Measurements from ENCODE around the gene USP2.

USP2 gene

DNA sequence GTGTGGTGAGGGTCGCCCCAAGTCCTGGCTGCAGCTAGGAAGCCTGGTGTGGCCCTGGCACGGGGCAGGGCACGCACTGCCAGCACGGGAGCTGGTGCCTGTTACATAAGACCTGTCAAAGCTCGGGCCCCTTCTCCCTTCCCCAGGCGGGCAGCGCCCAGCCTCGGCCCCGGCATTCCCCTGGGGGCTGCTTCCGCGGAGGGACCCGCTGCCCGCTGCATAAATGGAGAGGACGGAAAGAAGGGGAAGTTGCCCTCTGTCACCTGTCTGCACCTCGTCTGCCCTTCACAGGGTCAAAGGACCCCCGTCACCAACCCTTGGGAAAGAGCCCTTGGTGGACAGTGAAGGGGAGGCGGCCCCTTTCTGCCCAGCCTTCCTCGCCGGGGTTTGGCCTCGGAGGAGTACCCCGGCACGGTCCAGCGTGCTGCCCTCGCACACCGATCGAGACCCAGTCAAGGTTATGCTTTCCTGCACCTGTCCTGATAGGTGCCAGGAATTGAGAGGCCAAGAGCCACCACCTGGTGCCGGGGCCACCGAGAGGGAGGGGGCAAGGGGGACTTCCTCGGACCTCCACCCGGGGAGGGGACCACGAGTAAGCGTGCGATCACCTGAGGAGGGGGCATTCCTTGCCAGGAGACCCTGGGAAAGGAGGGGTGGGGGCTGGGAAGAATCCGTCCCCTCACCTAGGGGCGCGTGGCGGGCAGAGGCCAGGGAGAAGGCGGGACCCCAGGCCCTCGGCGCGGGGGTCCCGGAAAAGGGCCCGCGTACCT is 18.2 kb downstream of the USP2 start:
- no peak for DNase-seq (ENCODE audit: low read depth)

DNA sequence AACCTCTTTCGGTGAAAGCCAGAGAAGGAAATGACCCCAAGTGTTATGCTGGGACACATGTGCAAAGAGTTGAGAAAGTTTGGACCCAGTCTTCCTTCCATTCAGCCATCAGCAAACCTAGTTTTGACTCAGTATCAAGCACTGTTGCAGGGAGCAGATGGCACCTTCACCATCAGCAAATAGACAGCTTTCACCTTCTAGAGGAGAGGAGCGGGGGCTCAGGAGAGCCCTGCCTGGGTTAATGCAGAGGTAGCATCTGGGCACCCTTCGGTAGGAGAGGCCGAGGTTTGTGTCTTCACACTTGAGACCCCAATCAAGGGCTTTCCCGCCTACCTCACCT is 18.8 kb downstream of the USP2 start:
- no peak for DNase-seq (ENCODE audit: low read depth)

DNA sequence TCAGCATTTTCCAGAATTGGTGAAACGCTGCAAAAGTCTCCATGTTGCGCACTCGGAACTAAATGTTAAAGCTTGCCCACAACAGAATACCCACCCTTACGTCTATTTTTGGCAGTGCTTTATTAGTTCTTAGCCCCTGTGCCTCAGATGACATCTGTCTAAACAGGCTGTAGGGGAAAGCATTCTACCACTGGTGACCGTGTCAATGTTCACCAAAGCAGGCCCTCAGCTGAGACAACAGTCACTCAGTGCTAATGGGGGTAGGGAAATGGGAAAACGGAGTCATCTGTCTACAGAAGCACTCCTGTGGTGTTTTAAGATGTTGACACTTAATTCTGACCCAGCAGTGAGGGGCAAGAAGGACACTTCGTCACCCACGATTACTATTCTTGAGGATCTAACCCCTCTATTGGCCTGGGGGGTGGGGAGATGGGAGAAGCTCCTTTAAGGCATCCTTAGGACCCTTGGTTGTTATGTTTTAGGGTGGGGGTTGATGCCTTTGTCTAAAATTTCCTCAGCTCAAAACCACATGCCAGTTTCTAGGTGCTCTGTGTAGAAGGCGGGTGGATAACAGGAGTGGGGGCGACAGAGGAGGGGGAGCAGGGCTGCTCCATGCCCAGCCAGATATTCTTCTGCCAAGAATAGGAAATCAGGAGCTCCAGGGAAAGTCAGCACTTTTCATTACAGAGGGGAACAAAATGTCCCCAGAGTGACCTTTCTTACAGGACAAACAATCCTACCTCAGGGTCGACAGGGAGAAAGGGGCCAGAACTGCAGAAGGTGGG is 19.4 kb downstream of the USP2 start:
- DNase-seq (ENCODE audit: low read depth), result no peak

DNA sequence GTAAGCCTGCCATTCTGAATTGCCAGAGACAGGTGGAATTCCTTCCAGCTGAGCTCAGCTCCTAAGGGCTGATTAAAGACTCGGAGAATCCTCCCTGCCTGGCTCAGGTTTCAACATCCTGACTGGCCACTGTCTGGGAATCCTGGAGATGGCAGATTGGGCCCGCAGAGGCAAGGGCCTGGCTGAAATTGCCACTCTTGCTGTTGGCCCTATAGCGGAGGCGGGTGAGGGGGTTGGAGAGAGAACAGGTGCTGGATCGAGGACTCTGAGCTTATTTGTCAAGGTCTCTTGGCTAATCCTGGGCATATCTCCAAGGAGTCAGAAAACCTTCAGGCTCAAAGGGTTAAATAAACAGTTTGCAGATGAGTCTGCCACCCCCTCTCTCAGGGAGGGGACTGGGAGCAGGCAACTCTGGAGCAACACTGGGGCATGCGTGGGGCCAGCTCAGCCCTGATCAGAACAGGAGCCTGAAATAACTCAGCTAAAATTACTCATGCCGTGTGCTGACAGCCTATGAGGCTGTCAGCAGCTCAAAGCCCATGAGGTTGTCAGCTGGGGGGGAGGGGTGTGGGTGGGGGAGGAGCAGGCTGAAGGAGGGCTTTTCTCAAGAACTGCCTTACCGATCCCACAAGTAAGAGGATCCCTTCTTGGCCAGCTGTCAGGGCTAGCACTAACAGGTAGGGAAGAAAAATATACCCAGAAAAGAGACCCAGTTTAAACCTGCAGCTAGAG is 20.3 kb downstream of the USP2 start:
- peak; percentile 81 for DNase-seq (ENCODE audit: low read depth)

- no peak for DNase-seq (ENCODE audit: low read depth)
These were observed 21.9 kb downstream of the USP2 start for GRCh38 chr11:119359365-119360214.

DNA sequence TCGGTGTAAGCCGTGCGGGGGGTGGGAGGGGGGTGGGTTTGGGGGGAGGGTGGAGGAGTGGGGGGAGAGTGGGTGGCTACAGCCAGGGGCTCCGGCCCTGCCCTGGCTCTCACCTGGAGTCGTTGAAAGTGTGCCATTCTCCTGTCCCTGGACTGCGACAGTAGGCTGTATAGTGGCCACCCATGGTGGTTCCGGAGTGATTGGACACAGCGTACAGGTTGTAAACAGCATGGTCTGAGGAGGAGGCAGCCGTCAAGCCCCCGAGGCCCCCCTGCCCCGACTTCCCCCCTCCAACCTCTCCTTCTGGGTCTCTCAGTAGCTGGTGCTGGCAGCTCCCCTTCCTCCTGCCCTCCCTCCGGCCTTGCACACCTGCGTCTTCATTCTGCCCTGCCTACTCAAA is 24.4 kb downstream of the USP2 start:
- no peak for DNase-seq (ENCODE audit: low read depth)

DNA sequence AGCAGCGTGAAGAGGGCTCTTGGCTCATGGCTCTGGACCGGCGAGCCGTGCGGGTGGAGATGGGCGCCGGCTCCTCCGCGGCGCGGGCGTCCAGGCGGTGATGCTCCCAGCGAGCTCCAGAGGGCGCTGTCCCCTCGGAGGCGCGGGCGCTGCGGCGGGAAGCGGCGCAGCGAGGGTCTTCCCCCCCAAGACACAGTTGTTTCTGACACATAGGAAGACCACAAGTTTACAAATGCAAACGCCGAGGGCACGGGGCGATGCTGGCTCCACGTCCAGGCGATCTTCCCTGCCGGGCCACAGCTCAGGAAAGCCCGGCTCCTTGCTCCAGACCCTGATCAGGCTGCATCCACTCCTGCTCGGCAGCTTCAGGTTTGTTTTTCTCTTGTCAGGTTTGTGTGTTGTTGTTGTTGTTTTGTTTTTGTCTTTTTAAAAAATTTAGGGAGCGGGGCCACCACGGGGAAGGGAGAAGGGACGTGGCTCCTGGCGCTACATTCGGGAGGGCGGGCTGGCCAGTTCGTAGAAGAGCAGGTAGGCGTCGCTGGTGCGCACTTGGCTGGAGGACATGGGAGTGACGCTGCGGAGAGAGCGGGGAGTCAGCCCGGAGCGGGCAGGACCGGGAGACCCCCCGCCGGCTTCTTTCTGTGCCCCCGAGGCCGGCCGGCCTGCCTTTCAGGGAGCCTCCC is 25.0 kb downstream of the USP2 start:
- peak; percentile 84 for DNase-seq (ENCODE audit: low read depth)

DNA sequence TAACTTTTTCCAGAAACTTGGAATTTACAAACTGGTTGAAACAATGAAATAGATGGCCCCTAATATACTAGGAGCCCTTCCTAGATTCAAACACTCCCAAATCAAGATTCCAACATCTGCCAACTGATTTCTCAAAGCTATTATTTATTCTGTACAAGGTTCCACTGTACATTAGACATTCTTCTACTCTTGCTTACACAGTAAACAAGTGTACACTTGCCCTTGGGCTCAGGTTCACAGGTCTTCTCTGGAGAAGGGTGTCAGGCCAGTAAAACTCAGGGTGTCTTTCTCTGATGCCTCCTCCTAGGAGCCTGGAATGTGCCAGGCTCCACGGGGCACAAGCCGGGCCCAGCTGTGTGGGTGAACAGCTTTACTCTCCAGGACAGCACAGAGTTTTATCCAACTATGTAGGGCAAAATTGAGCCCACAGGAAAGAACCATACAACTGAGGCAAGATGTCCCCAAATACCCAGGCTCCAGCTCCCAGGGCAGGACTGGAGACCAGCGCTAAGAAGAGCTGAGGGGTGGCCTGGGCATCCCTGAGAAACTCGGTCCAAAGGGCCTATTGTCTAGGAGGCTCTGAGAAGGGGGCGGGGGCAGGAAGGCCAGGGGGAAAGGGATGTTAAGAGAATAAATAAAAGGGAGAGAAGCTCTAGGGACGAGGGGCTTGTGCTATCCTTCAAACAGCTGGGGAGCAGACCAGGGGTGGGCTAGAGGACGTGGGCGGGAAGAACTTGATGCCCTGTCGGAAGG is 26.2 kb downstream of the USP2 start:
- no peak for DNase-seq (ENCODE audit: low read depth)

DNA sequence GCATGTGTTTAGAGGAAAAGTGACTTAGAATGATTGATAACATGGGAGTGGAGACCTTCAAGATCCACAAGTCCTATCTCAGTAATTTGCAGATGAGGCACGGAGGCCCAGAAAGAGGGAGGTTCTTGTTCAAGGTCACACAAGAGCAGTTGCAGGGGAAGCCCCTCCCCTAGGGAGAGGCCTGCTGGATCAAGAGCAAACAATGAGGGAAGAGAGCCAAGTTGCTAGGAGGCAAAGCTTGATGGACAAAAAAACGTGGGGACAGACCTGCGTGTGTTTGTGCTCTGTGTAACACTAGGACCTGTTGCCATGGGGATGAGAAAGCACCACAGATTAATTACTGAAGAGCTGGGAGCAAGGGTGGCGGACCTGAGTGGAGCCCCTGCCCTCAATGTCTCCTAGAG is 28.6 kb downstream of the USP2 start:
- no peak for DNase-seq (ENCODE audit: low read depth)

- DNase-seq (ENCODE audit: low read depth), result no peak
These were observed 30.3 kb downstream of the USP2 start for GRCh38 chr11:119351232-119351631.

- DNase-seq (ENCODE audit: low read depth), result no peak
These were observed 31.2 kb downstream of the USP2 start for GRCh38 chr11:119350302-119350701.

- DNase-seq (ENCODE audit: low read depth), result no peak
These were observed 33.4 kb downstream of the USP2 start for GRCh38 chr11:119347940-119348605.

GRCh38 chr11:119347242-119347641 is 34.2 kb downstream of the USP2 start:
- DNase-seq (ENCODE audit: low read depth), result no peak

DNA sequence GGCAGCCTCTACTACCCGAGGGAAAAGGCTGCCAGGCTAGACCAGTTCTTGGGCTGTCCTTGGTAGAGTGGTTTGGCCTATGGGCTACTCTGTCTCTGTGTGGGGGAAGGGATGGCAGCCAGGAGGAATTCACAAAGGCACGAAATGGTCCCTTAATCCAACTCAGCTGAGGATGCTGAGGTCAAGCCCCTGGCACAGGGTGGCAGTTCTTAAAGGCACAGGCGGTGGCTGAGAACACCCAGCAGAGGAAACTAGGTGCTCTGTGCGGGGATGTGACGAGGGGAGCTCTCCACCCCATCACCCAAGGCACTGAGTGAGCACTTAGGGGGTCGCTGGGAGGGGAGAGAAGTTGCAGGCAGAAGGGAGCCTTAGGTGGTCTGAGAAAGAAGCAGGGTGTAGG is 34.9 kb downstream of the USP2 start, which contains the start of gene MFRP:
Gene MFRP, minus strand, starts transcription at position 101 of the 400 bp plus-strand sequence. CDS start 192 bp downstream, outside the sequence.
- DNase-seq (ENCODE audit: low read depth), result no peak

DNA sequence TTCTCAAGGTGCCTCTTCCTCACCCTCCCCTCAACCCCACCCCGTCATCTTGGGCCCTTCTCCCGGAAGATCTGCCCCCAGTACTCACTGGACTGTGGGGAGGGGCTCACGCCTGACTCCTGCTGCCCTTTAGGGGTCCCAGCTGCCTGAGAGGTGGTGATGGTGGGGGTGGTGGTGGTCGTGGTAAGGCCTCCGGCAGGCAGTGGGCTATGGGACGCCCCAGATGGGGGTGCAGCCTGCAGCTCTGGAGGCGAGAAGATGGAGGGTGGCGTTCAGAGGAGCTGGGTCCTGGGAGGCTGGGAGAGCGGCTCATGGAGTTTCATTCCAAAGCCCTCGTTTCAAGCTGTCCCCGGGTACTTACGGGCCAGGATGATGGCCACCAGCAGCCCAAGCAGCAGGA is 35.8 kb downstream of the USP2 start:
- DNase-seq (ENCODE audit: low read depth), result no peak

DNA sequence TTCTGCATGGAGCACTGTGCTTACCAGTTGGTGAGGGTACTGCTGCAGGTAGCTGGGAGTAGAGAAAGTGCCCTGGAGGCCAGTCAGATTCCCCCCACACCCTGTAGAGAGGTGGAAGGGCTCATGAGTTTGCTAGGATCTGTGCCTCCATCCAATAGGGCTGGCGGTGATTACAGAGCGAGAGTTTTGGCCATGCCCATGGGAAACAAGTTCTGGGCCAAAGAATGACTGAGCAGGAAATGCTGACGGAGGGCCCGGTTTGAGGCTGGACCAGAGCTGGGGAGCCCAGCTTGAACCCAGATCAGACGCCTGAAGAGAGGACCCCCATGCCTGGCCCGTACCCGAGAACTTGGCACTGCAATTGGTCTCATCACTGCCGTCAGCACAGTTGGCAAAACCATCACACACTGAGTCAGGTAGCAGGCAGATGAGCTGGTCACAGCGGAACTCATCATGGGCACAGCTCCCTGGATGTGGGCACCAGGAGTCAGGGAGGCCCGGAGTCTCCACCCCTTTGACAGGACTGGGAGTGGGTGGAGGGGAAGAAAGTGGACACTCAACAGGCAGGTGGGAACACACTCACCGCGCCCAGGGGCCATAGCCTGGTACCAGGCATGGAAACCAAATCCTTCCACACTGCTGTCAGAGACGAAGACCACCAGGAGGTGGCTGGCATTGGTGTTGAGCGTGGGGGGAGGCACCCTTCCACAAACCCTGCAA is 37.0 kb downstream of the USP2 start:
- no peak for DNase-seq (ENCODE audit: low read depth)

GRCh38 chr11:119343726-119344125 is 37.8 kb downstream of the USP2 start:
- no peak for DNase-seq (ENCODE audit: low read depth)

GRCh38 chr11:119342362-119343130 is 38.9 kb downstream of the USP2 start:
- DNase-seq (ENCODE audit: low read depth), result no peak

- DNase-seq (ENCODE audit: low read depth), result no peak
These were observed 39.5 kb downstream of the USP2 start for GRCh38 chr11:119342023-119342300.
